Panc1 (cell line): ENCODE data around the gene CCNQ. TPM values are rescaled to one million over a fixed set of nuclear protein-coding genes. Genes with fewer than 3 reads are reported as not detected.
A peak's percentile ranks its signal among the peaks of the same experiment; 100 is the strongest.

Experiments used
- ATAC-seq: fragments of 200-7000 bp; cut with Tn5 transposase; 2 replicates; pipeline ENCODE4 v1.9.1; 2020; ENCODE audit warnings: mild to moderate bottlenecking, moderate library complexity
- Bru-seq: library from RNA; stranded (reverse); fragments of 400-500 nt; gene quantifications from one replicate; lab custom pipeline; 2021; lab: Mats Ljungman, UMichigan
- BruChase-seq, 2 experiments: library from RNA; stranded (reverse); fragments of 400-500 nt; gene quantifications; one replicate each; lab custom pipeline; 2021; lab: Mats Ljungman, UMichigan
- BruUV-seq: library from RNA; stranded (reverse); fragments of 400-500 nt; replicated peaks from 2 replicates; lab custom pipeline; 2021; lab: Mats Ljungman, UMichigan
- CTCF ChIA-PET: fragments of 300-600 bp; sonication (Branson Sonifier 250); formaldehyde crosslinking; loops from one replicate; lab custom pipeline; 2022; ENCODE audit warnings: antibody characterized with exemption; lab: Charles Lee
- POLR2A ChIA-PET: fragments of 300-600 bp; sonication (Branson Sonifier 250); formaldehyde crosslinking; loops from one replicate; lab custom pipeline; 2022; ENCODE audit warnings: antibody characterized with exemption; lab: Charles Lee
- DNase-seq: peaks from one replicate; pipeline ENCODE4 v3.0.0-alpha.2; 2010; ENCODE audit warnings: low read depth, low spot score
- H3K27ac ChIP-seq: 2 replicates; pipeline ENCODE4 v1.5.1; 2011; ENCODE audit warnings: mild to moderate bottlenecking, low read length, inconsistent platforms
- H3K27me3 ChIP-seq: fragments of 200-500 bp; sonication (Bioruptor generic); 2 replicates; pipeline ENCODE4 v1.6.0; 2014; ENCODE audit warnings: low read length, inconsistent platforms; ENCODE audit not compliant: control insufficient read depth, insufficient read depth
- H3K36me3 ChIP-seq: fragments of 200-500 bp; sonication (Bioruptor generic); 2 replicates; pipeline ENCODE4 v1.5.1; 2014; ENCODE audit warnings: inconsistent platforms, mild to moderate bottlenecking, low read length, moderate library complexity; ENCODE audit not compliant: control insufficient read depth, insufficient read depth
- H3K4me1 ChIP-seq: 2 replicates; pipeline ENCODE4 v1.5.1; 2011; ENCODE audit warnings: inconsistent platforms, mild to moderate bottlenecking, low read length, moderate library complexity; ENCODE audit not compliant: control insufficient read depth, insufficient read depth
- H3K4me3 ChIP-seq, 2 experiments: 2 replicates each; pipeline ENCODE4 v1.5.1; 2011 to 2012; ENCODE audit warnings: low read depth in 2 of 2, low read length in 2 of 2, mild to moderate bottlenecking in 2 of 2, inconsistent platforms in 1 of 2, moderate library complexity in 1 of 2
- H3K9me3 ChIP-seq: fragments of 200-500 bp; sonication (Bioruptor generic); 2 replicates; pipeline ENCODE4 v1.5.1; 2014; ENCODE audit warnings: low read depth, mild to moderate bottlenecking, inconsistent platforms, low read length, moderate library complexity; ENCODE audit not compliant: control insufficient read depth, insufficient read depth
- POLR2AphosphoS5 ChIP-seq: IDR thresholded peaks from 2 replicates; pipeline ENCODE4 v1.6.1; 2012; ENCODE audit warnings: mild to moderate bottlenecking, low read depth, low read length, moderate library complexity
- SIN3A ChIP-seq: IDR thresholded peaks from 2 replicates; pipeline ENCODE4 v1.6.1; 2012; ENCODE audit warnings: low read depth, mild to moderate bottlenecking, low read length, moderate library complexity, borderline replicate concordance; ENCODE audit not compliant: insufficient read depth
- TCF7L2 ChIP-seq: IDR thresholded peaks from 2 replicates; pipeline ENCODE4 v1.6.1; 2011; ENCODE audit warnings: mild to moderate bottlenecking, low read depth, low read length, inconsistent platforms
- in situ Hi-C: cut with HindIII; loops from 2 replicates; pipeline ENCODE4 v1.10.0; 2016; ENCODE audit warnings: low sequenced_read_pairs, low pct_unique_long_range_greater_than_20kb
- intact Hi-C: fragments of 100-400 bp; cut with micrococcal nuclease; formaldehyde crosslinking; loops from one replicate; pipeline ENCODE4 v1.10.0; 2022; ENCODE audit not compliant: unreplicated experiment
- long read RNA-seq: library from polyadenylated mRNA; unstranded; transcript quantifications from one replicate; pipeline ENCODE4 v2.0.0, GENCODE V29; 2021; ENCODE audit not compliant: unreplicated experiment
- polyA plus RNA-seq: library from polyadenylated mRNA; unstranded; fragments of >200 nt; gene quantifications from one replicate; pipeline ENCODE4 v1.2.1, GENCODE V29; 2012; ENCODE audit warnings: missing spikeins; ENCODE audit not compliant: insufficient read length
- total RNA-seq: library from RNA; stranded (reverse); gene quantifications from one replicate; pipeline ENCODE4 v1.2.1, GENCODE V29; 2021; ENCODE audit not compliant: unreplicated experiment
- TF ChIP-seq, protein P1 (sequence below): fragments of 450-650 bp; IDR thresholded peaks from 2 replicates; pipeline ENCODE4 v1.5.1; 2017; ENCODE audit warnings: mild to moderate bottlenecking
- TF ChIP-seq, protein P2 (sequence below), 2 experiments: IDR thresholded peaks; 2 replicates each; pipeline ENCODE4 v1.6.1; 2011 to 2012; ENCODE audit warnings: low read depth in 2 of 2, control low read depth in 1 of 2, low read length in 1 of 2, mild to moderate bottlenecking in 1 of 2, moderate library complexity in 1 of 2; ENCODE audit not compliant: insufficient read depth in 1 of 2

Gene CCNQ
- total RNA-seq (42.1 TPM), Bru-seq, nascent RNA (percentile 59 among the genes with signal in this experiment), BruChase-seq, experiment 1, labeled RNA remaining after a 2-hour chase (percentile 60 among the genes with signal in this experiment), BruChase-seq, experiment 2, labeled RNA remaining after a 6-hour chase (percentile 70 among the genes with signal in this experiment)
- polyA plus RNA-seq, result 49.4 TPM
- long read RNA-seq, transcript CCNQ-204 (5 exons, 1,306 nt), result minor isoform, 21 of 80 reads
- long read RNA-seq, transcript CCNQ-202 (5 exons, 1,164 nt), result major isoform, 25 of 80 reads
- long read RNA-seq, transcript CCNQ-208 (5 exons, 1,220 nt), result minor isoform, 8 of 80 reads
- long read RNA-seq, transcript CCNQ-207 (5 exons, 1,160 nt), result minor isoform, 6 of 80 reads
- long read RNA-seq, partial matches to known transcripts, result 0 of 80 reads
- long read RNA-seq, other reads (novel, unspliced or antisense), result 20 of 80 reads

- ChIA-PET CTCF (no interaction called here), POLR2A (interaction anchor here (0.5 kb wide), 1 partner anchor 128 kb away, joined by 6 read pairs; no protein-coding TSS in a partner anchor)
- H3K9me3 ChIP-seq, result no peaks in the 10 kb centered on the region
- no TSS peak for BruUV-seq
- in situ Hi-C loops, result no loop called here
- TF ChIP-seq, protein P1, sequence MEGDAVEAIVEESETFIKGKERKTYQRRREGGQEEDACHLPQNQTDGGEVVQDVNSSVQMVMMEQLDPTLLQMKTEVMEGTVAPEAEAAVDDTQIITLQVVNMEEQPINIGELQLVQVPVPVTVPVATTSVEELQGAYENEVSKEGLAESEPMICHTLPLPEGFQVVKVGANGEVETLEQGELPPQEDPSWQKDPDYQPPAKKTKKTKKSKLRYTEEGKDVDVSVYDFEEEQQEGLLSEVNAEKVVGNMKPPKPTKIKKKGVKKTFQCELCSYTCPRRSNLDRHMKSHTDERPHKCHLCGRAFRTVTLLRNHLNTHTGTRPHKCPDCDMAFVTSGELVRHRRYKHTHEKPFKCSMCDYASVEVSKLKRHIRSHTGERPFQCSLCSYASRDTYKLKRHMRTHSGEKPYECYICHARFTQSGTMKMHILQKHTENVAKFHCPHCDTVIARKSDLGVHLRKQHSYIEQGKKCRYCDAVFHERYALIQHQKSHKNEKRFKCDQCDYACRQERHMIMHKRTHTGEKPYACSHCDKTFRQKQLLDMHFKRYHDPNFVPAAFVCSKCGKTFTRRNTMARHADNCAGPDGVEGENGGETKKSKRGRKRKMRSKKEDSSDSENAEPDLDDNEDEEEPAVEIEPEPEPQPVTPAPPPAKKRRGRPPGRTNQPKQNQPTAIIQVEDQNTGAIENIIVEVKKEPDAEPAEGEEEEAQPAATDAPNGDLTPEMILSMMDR, result no peak
- TF ChIP-seq POLR2AphosphoS5, result 0 out of 2 replicates have a peak, but pooled peaks have one; percentile 9
- no peak for TF ChIP-seq SIN3A
- TF ChIP-seq TCF7L2, result no peak
- H3K4me3 ChIP-seq, result peak within 1 kb of the TSS; percentile 83 to 89
- peaks cover 17% of the 10 kb centered on the region for H3K4me1 ChIP-seq
- intact Hi-C loops, result no loop called here
- no peaks in the 10 kb centered on the region for H3K36me3 ChIP-seq
- peak within 1 kb of the TSS; percentile 78 for H3K27ac ChIP-seq
- H3K27me3 ChIP-seq, result no peaks in the 10 kb centered on the region
- no peak for DNase-seq
- peak; percentile 77 for ATAC-seq
Observed at GRCh38 chrX:153598541-153599191, at the start of gene CCNQ. CCNQ (minus strand) TSS chrX:153599139; CDS start chrX:153599073, 66 bp downstream.

DNA sequence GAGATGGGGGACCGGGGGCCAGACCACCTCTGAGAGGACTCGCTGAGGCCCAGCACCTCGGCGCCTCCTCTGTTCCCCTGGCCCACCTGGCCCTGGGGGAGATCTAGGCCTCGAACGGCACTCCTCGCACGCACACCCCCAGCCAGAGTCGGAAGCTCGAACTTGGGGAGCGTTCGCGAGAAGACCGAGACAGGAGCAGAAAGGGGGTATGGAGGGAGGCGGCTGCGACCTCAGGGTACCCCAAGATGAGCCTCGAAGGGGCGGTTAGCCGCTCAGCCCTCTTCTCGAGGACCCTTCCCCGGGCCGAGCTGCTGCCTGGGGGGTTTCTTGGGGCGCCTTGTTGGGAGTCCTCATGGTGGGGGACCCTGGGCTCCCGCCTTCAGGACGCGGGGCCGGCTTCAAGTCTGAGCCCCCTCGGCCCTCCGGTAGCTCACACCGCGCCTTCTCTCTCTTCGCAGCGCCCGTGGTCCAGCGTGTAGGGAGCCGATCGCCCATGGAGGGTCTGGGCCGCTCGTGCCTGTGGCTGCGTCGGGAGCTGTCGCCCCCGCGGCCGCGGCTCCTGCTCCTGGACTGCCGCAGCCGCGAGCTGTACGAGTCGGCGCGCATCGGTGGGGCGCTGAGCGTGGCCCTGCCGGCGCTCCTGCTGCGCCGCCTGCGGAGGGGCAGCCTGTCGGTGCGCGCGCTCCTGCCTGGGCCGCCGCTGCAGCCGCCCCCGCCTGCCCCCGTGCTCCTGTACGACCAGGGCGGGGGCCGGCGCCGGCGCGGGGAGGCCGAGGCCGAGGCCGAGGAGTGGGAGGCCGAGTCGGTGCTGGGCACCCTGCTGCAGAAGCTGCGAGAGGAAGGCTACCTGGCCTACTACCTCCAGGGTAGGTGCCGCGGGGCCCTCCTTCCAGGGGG, 48.8 kb upstream of the CCNQ start:
- H3K4me1 ChIP-seq, result peaks cover 5% of the 10 kb centered on the region; the same call in 1 of the 2 replicates
- H3K9me3 ChIP-seq, result no peaks in the 10 kb centered on the region
- ATAC-seq (no peak), DNase-seq (no peak)
- no TSS peak for BruUV-seq
- in situ Hi-C loops (no loop called here), intact Hi-C loops (loop anchor here (5.0 kb wide), 1 partner anchor 110 kb away; no protein-coding TSS in a partner anchor)
- no peaks in the 10 kb centered on the region for H3K36me3 ChIP-seq
- H3K4me3 ChIP-seq, result peak overlapping the region; percentile 29 to 34; a peak in 3 of 4 replicates
- H3K27ac ChIP-seq, result no peak overlapping the region
- peaks cover 4% of the 10 kb centered on the region for H3K27me3 ChIP-seq
- TF ChIP-seq SIN3A (no peak), POLR2AphosphoS5 (no peak), TCF7L2 (no peak)
- TF ChIP-seq, protein P1, result no peak
- TF ChIP-seq, protein P2, sequence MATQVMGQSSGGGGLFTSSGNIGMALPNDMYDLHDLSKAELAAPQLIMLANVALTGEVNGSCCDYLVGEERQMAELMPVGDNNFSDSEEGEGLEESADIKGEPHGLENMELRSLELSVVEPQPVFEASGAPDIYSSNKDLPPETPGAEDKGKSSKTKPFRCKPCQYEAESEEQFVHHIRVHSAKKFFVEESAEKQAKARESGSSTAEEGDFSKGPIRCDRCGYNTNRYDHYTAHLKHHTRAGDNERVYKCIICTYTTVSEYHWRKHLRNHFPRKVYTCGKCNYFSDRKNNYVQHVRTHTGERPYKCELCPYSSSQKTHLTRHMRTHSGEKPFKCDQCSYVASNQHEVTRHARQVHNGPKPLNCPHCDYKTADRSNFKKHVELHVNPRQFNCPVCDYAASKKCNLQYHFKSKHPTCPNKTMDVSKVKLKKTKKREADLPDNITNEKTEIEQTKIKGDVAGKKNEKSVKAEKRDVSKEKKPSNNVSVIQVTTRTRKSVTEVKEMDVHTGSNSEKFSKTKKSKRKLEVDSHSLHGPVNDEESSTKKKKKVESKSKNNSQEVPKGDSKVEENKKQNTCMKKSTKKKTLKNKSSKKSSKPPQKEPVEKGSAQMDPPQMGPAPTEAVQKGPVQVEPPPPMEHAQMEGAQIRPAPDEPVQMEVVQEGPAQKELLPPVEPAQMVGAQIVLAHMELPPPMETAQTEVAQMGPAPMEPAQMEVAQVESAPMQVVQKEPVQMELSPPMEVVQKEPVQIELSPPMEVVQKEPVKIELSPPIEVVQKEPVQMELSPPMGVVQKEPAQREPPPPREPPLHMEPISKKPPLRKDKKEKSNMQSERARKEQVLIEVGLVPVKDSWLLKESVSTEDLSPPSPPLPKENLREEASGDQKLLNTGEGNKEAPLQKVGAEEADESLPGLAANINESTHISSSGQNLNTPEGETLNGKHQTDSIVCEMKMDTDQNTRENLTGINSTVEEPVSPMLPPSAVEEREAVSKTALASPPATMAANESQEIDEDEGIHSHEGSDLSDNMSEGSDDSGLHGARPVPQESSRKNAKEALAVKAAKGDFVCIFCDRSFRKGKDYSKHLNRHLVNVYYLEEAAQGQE (IDR thresholded peaks at IDR 0.05; ENCODE audit: insufficient read depth in 1 of 2, low read depth in 2 of 2, low read length in 1 of 2), result no peak
- CTCF ChIA-PET, result interaction anchor here (0.6 to 0.7 kb wide), 3 partner anchors 40 to 140 kb away, joined by 4 to 5 read pairs (median 4); no protein-coding TSS in a partner anchor
- POLR2A ChIA-PET, result interaction anchor here (0.6 kb wide), 3 partner anchors 11 to 1700 kb away, joined by 5 to 9 read pairs (median 5); no protein-coding TSS in a partner anchor
